Prostate gland (tissue), 2 donors: ENCODE measurements around the gene TUBD1. TPM values are rescaled to one million over a fixed set of nuclear protein-coding genes. Genes with fewer than 3 reads are reported as not detected.

Experiments used
- DNase-seq: peaks from one replicate; pipeline ENCODE4 v3.0.0-alpha.2; 2019; ENCODE audit warnings: low spot score
- H3K27ac ChIP-seq, 2 donors: fragments of 200-600 bp; sonication (generic); 2 replicates each; pipeline ENCODE4 v1.5.1; 2017 to 2019
- H3K27me3 ChIP-seq: fragments of 200-600 bp; sonication (generic); replicated peaks from 2 replicates; pipeline ENCODE4 v1.5.1; 2019; ENCODE audit not compliant: insufficient read depth
- H3K36me3 ChIP-seq, 2 donors: fragments of 200-600 bp; sonication (generic); 1 replicate in 1 of 2; 2 replicates in 1 of 2; pipeline versions ENCODE4 v1.5.1 to v1.8.1; 2017 to 2019
- H3K4me1 ChIP-seq: fragments of 200-600 bp; sonication (generic); replicated peaks from 2 replicates; pipeline ENCODE4 v1.5.1; 2019
- H3K4me3 ChIP-seq, 2 donors: fragments of 200-600 bp; sonication (generic); 2 replicates each; pipeline ENCODE4 v1.5.1; 2017 to 2019
- H3K9me3 ChIP-seq: fragments of 200-600 bp; sonication (generic); 2 replicates; pipeline ENCODE4 v1.5.1; 2017
- CTCF ChIP-seq, 4 experiments: fragments of 200-600 bp in 2 of 4; fragments of 450-650 bp in 2 of 4; sonication (generic) in 2 of 4; IDR thresholded peaks; 1 replicate in 3 of 4; 2 replicates in 1 of 4; pipeline ENCODE4 v1.5.1; 2016 to 2019; ENCODE audit warnings: antibody characterized with exemption in 4 of 4, mild to moderate bottlenecking in 2 of 4, moderate library complexity in 2 of 4
- POLR2A ChIP-seq: fragments of 450-650 bp; IDR thresholded peaks from one replicate; pipeline ENCODE4 v1.6.1; 2016; ENCODE audit warnings: antibody characterized with exemption, mild to moderate bottlenecking
- POLR2AphosphoS5 ChIP-seq: sonication (generic); formaldehyde crosslinking; IDR thresholded peaks from one replicate; pipeline ENCODE4 v1.6.1; 2017; ENCODE audit warnings: antibody characterized with exemption
- WGBS: methylation state at CpG from one replicate; pipeline ENCODE4 v1.1.5; 2018; 5-methylcytosine and 5-hydroxymethylcytosine counted together
- intact Hi-C: fragments of 100-400 bp; cut with DNase I; formaldehyde crosslinking; loops from one replicate; pipeline ENCODE4 v1.14.2; 2022
- total RNA-seq, 2 donors: library from RNA; depleted of rRNA; stranded (reverse); fragments of >200 nt; gene quantifications; one replicate each; pipeline ENCODE4 v1.1.0, GENCODE V29; 2016

The TUBD1 gene
- total RNA-seq, 2 donors from 2014 or later, result 13.3 to 22.5 TPM

- no peaks in the 10 kb centered on the region for H3K9me3 ChIP-seq
- peak overlapping the region; percentile 96 to 99 for H3K27ac ChIP-seq
- peak overlapping the region; percentile 46 to 67 for H3K4me3 ChIP-seq
- TF ChIP-seq POLR2A (no peak), POLR2AphosphoS5 (peak; percentile 30)
- no peaks in the 10 kb centered on the region for H3K4me1 ChIP-seq
- intact Hi-C loops, result loop anchor here (5.0 kb wide), 2 partner anchors 86 to 506 kb away; partner anchors contain the start of gene YPEL2
- DNase-seq, result no peak
- H3K27me3 ChIP-seq, result no peaks in the 10 kb centered on the region
- 2% methylated on average over 8 of the region's 8 CpGs for WGBS
- H3K36me3 ChIP-seq, result no peaks in the 10 kb centered on the region
Observed at GRCh38 chr17:59838052-59838916, 54.5 kb downstream of the TUBD1 start.

GRCh38 chr17:59837308-59838051 lies 55.3 kb downstream of the TUBD1 start:
- peak; percentile 92 for DNase-seq
- intact Hi-C loops, result loop anchor here (5.0 kb wide), 2 partner anchors 85 to 505 kb away; partner anchors contain the start of gene YPEL2
- H3K4me1 ChIP-seq, result no peaks in the 10 kb centered on the region
- H3K4me3 ChIP-seq, result peak overlapping the region; percentile 46 to 67
- H3K27ac ChIP-seq, result peak overlapping the region; percentile 96 to 99
- H3K36me3 ChIP-seq, result no peaks in the 10 kb centered on the region
- H3K9me3 ChIP-seq, result no peaks in the 10 kb centered on the region
- peak; percentile 82 for TF ChIP-seq POLR2A
- peak in 2 of 4 experiments; percentile 6 to 26 for TF ChIP-seq CTCF (IDR thresholded peaks at IDR 0.05)
- TF ChIP-seq POLR2AphosphoS5, result peak; percentile 99
- WGBS, result 1% methylated on average over 8 of the region's 8 CpGs
- H3K27me3 ChIP-seq, result no peaks in the 10 kb centered on the region

GRCh38 chr17:59832883-59833379 lies 59.8 kb downstream of the TUBD1 start:
- no peak overlapping the region for H3K27ac ChIP-seq

GRCh38 chr17:59830846-59831486 lies 61.8 kb downstream of the TUBD1 start:
- Histone ChIP-seq H3K9me3 (no peaks in the 10 kb centered on the region), H3K4me3 (no peak overlapping the region), H3K4me1 (peaks cover 5% of the 10 kb centered on the region), H3K36me3 (no peaks in the 10 kb centered on the region), H3K27me3 (no peaks in the 10 kb centered on the region), H3K27ac (peak overlapping the region; percentile 74 to 77)
- intact Hi-C loops, result no loop called here
- DNase-seq, result no peak
- 68% methylated on average over 1 of the region's 1 CpG for WGBS
- TF ChIP-seq POLR2A (no peak), CTCF (IDR thresholded peaks at IDR 0.05) (no peak), POLR2AphosphoS5 (no peak)

More at GRCh38 chr17:59832883-59833379, 59.8 kb downstream of the TUBD1 start:
- 53% methylated on average over 4 of the region's 4 CpGs for WGBS
- no peak for DNase-seq
- Histone ChIP-seq H3K36me3 (no peaks in the 10 kb centered on the region), H3K9me3 (no peaks in the 10 kb centered on the region), H3K27me3 (no peaks in the 10 kb centered on the region), H3K4me3 (no peak overlapping the region), H3K4me1 (peaks cover 5% of the 10 kb centered on the region)
- TF ChIP-seq CTCF (IDR thresholded peaks at IDR 0.05), result no peak
- no peak for TF ChIP-seq POLR2A
- TF ChIP-seq POLR2AphosphoS5, result no peak
- intact Hi-C loops, result no loop called here
